GM21447 (cell line): ENCODE results near the gene WDR27.
"Not testable (repeated sequence)": the region's sequence is repeated elsewhere in the genome, so short reads cannot be mapped to it uniquely, and the experiment has no call there.

ENCODE experiments used
- ATAC-seq: cut with Tn5 transposase; IDR thresholded peaks from one replicate; pipeline ENCODE4 v1.9.1; 2021; ENCODE audit not compliant: unreplicated experiment

Gene WDR27

GRCh38 chr6:169494038-169494437 is 207.8 kb downstream of the WDR27 start:
- ATAC-seq, result no peak

DNA sequence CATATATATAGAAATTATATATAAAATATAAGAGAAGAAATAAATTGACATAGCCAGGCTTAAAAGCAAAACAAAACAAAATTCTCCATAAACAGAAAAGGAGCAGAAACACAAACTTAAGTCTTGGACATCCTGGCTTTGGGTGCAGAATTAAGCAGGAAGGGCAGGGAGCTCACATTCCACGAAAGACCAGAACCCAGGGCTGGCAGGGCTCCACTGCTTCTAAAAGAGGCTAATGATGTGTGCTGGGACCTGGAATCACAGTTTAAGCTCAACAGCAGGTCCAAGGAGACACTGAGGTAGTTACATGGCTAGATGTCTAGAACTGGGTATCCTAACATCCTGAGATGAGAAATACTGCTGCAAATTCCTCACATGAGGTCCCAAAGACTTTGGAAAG is 210.3 kb downstream of the WDR27 start:
- ATAC-seq, result no peak

- no peak for ATAC-seq
Observed at GRCh38 chr6:169490830-169491229, 211.0 kb downstream of the WDR27 start.

GRCh38 chr6:169490246-169490641 is 211.6 kb downstream of the WDR27 start:
- no peak for ATAC-seq

DNA sequence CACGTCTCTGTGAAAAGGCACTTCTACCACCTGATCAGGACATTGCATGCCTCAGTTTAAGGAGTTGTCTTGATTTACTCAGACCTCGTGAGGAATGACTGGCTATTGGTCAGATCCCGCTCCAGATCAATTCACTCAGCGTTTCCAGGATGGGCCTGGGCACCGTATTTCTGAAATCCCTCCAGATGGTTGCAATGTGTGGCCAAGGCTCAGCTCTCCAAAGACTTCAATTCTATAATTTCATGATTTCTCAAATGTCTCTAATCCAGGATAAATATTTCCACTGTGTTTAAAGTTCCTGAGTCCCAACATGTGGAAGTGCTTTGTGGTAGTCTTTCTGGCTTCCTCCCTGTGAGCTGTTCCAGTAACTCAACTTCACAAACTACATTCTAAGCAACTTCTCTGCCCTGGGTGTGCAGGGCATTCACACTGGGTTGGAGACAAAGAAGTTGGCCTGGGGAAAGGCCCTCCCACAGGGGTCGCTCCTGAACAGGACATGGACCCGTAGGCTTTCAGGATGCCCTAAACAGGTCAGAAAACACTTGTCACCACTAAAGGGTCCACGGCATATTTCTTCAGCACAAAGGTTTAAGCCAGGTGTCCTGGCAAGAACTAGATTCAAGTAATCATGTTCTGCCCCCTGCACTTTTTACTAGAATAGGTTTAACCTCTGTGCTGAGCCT is 212.1 kb downstream of the WDR27 start:
- no peak for ATAC-seq

GRCh38 chr6:169487579-169488436 is 214.0 kb downstream of the WDR27 start:
- no peak for ATAC-seq

GRCh38 chr6:169479783-169480495 is 221.9 kb downstream of the WDR27 start:
- ATAC-seq, result no peak

- no peak for ATAC-seq
Observed at GRCh38 chr6:169474362-169474761, 227.5 kb downstream of the WDR27 start.

GRCh38 chr6:169473663-169474062 is 228.2 kb downstream of the WDR27 start:
- ATAC-seq, result peak; percentile 83

GRCh38 chr6:169472786-169473416 is 228.9 kb downstream of the WDR27 start:
- ATAC-seq, result no peak

GRCh38 chr6:169470790-169471189 is 231.0 kb downstream of the WDR27 start:
- no peak for ATAC-seq

DNA sequence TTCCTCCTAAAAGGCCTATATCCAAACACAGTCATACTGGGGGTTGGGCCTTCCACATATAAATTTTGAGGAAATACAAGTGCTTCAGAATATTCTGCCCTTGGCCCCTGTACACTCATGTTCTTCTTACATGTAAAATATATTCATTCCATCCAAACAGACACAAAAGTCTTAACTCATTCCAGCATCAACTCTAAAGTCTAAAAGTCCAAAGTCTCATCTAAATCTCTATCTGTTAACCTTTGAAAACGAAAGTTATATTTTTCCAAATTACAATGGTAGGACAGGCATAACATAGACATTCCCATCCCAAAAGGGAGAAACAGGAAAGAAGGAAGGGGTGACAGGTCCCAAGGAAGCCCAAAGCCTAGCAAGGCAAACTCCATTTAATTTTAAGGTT is 232.8 kb downstream of the WDR27 start:
- no peak for ATAC-seq

DNA sequence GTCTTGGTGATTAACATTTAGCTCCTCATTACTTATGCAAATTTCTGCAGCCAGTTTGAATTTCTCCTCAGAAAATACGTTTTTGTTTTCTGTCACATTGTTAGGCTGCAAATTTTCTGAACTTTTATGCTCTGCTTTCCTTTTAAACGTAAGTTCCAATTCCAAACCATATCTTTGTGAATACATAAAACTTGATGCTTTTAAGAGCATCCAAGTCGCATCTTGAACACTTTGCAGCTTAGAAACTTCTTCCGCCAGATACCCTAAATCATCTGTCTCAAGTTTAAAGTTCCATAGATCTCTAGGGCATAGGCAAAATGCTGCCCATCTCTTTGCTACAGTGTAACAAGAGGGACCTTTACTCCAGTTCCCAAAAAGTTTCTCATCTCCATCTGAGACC is 234.1 kb downstream of the WDR27 start:
- ATAC-seq, result not testable (repeated sequence)

DNA sequence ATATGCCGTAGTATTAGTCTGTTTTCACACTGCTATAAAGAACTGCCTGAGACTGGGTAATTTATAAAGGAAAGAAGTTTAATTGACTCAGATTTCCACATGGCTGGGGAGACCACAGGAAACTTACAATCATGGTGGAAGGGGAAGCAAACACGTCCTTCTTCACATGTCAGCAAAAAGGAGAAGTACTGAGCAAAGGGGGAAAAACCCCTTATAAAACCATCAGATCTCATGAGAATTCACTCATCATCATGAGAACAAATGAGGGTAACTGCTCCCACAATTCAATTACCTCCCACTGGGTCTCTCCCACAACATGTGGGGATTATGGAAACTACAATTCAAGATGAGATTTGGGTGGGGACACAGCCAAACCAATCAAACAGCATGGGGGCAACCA is 235.6 kb downstream of the WDR27 start:
- not testable (repeated sequence) for ATAC-seq

GRCh38 chr6:169457762-169458161 is 244.1 kb downstream of the WDR27 start:
- ATAC-seq, result no peak

GRCh38 chr6:169456840-169457239 is 245.0 kb downstream of the WDR27 start:
- no peak for ATAC-seq

DNA sequence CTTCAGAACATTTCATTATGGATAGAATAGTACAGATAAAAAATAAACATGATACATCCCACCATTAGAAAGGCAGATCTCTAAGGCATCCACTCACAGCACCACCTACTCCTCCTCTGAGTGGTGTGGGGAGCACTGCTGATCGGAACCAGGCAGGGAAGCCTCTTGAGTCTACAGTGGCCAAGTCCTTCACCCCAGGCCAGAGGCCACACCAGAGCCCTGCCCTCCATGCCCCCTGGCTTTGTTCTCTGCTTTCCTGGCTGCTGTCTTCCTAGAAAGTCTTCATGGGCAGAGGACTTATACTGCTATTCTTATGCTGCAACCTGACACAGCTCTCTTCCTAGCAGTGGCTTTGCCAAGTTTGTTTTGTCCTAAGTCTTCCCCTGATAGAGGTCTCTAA is 246.4 kb downstream of the WDR27 start:
- no peak for ATAC-seq

GRCh38 chr6:169454872-169455204 is 247.0 kb downstream of the WDR27 start:
- no peak for ATAC-seq

GRCh38 chr6:169454204-169454871 is 247.5 kb downstream of the WDR27 start:
- ATAC-seq, result no peak

GRCh38 chr6:169452869-169453620 is 248.8 kb downstream of the WDR27 start:
- no peak for ATAC-seq
